GM18511 (cell line): ENCODE measurements around the gene MAPK10.
A peak's percentile ranks its signal among the peaks of the same experiment; 100 is the strongest.

Experiments
- ATAC-seq: cut with Tn5 transposase; IDR thresholded peaks from one replicate; pipeline ENCODE4 v1.9.1; 2021; ENCODE audit warnings: mild to moderate bottlenecking, moderate library complexity; ENCODE audit not compliant: unreplicated experiment

The MAPK10 gene

DNA sequence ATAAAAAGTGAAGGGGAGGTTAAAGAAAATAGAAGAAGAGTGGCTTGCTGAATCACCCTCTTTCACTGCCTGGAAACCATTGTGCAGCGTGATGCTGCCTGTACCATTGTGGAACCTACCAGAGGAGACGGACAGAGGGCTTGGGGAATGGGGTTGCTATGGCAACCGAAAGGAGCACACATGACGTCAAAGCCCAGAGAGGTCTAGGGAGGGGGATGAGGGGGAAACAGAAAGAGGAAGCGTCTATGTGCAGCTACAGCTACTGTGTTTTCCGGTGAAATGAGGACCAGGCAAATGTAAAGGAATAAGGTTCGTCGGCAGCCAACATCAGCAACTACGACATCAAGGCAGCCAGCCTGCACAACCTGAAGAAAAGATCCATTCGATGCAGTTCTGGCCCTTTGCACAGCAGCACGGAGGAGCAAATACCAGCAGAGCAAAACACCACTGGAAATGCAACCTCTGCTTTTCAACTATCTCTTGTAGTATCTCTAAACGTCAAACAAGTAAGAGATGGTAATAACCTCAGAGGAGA lies at the start of gene MAPK10:
Gene MAPK10, minus strand, starts transcription at position 110 of the 535 bp plus-strand sequence.
- ATAC-seq, result peak; percentile 98

DNA sequence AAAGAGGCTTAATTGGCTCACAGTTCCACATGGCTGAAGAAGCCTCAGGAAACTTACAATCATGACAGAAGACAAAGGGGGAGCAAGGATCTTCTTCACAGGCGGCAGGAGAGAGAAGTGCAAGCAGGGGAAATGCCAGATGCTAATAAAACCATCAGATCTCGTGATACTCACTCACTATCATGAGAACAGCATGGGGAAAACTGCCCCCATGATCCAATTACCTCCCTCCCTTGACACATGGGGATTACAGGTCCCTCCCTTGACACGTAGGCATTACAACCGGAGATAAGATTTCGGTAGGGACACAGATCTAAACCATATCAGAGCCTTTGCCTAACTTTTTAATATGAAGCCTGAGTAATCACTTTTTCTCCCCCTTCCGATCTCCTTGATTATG lies 43.7 kb upstream of the MAPK10 start:
- no peak for ATAC-seq

DNA sequence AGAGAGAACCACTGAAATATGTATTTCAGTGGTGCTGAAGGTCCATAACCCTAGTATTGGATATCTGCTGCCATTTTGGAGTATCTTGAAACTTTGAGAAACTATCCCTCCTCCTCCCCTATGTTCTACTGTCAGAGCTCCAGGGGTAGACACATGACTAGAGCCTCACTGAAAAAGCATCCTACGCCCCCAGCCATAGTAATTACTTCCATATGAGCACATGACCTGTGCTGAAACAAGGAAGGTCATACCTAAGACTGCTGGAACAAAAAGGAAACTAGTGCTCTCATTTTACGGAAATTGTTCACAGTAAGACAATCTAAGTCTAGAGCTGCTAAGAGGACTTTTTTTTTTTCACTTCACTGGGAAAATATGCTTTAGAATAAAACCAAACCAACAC lies 42.0 kb upstream of the MAPK10 start:
- ATAC-seq, result no peak

DNA sequence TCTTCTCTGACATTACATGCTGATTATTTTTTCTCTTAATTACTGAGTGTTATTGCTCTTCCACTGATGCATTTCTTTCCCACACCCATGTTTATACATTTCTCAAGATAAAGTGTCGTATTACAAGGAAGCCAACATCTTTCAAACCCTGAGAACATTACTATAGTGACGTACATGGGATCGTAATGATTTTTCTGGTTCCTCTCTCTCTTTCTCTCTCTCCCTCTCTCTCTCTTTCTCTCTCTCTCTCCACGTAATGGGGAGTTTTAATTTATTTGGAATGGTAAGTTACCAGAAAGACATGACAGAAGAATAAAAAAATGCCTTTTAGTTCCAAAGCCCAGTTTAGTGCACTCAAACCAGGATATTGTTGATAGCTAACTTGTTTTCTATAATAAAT lies 40.4 kb upstream of the MAPK10 start:
- no peak for ATAC-seq

DNA sequence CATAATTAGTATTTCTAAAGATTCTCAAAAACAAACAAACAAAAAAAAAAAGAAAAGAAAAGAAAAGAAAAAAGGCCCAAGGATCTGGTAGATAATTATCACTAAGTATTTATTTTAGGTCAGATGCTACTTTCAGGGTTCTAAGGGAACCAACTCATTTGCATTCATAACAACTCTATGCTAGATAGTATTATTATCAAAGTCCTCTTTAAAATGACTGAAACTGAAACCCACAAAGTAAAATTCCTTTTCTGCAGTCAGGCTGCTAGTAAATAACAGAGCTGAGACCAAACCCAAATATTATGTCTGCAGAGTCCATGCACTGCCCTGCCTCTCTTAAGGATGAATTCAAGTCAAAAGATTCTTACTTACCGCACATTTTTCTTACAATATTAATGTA lies 38.3 kb upstream of the MAPK10 start:
- peak; percentile 87 for ATAC-seq

DNA sequence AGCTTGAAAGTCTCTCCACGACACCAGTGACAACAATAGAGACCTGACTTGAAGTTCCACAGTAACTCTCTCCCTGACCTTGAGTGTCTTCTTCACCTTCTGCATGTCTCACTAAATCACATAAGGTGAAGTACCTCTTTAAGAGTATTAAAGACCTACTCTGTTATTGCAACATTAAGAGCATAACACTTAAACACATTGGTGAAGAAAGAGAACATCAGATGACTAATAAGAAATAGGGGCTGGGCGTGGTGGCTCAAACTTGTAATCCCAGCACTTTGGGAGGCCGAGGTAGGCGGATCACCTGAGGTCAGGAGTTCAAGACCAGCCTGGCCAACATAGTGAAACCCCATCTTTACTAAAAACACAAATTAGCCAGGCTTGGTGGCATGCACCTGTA lies 33.9 kb upstream of the MAPK10 start:
- ATAC-seq, result no peak

DNA sequence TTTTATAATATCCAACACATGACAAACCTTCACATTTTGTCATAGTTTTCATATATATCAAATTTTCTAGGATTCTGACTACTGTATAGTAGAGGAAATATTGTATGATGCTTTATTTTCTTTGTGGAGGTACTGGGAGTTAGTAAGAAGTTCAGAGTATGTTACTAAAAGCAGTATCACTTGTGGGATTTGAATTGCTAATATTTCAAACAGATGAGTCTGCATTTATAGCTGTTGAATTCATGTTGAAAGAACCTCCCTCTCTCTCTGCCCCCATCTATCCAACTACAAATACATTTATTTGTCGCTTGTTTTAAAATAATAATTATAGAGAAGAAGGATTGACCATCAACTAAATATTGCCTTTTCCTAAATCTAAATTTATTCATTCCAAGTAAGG lies 29.8 kb upstream of the MAPK10 start:
- no peak for ATAC-seq

DNA sequence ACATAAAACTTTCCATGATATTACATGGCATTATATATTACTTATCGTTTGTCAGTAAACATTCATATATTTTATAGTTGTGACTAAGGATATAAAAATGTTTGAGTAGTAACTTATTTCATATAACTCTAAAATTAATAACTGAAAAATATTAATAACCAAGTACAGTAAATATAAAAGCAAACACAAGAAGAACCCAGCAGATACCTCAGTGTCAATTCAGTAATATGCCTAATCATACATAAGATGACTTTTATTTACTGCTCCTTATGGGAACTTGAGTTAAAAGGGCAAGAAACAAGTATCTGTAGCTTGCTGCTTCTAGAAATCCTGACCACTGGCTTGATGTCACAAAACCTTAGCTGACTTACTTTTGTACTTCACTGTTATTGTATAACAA lies 28.4 kb upstream of the MAPK10 start:
- no peak for ATAC-seq

DNA sequence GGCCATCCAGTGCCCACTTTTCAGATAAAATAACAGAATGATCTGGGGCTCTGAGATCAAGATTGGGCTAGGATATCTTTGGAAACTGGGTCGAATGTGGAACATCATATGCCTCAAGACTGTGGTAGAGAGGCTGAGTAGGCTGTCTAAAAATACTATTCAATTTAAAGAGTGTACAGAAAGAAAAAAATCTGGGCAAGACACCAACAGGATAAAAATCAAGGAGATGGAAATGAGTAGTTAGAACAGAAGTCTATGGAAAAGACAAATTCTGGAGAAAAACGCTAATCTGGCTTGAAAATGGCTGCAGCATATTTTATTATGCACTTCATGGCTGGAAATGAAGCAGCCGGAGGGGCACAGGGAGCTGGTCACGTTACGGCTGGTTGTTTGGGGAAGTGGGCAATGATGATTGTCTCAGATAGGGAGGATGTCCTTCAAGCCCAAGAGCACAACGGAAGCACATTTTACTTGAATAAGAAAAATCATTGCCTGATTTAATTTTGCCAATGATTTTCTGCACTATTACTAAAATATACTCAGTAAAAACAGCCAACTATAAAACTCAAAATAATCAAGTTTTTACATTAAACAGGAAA lies 27.1 kb upstream of the MAPK10 start:
- no peak for ATAC-seq

DNA sequence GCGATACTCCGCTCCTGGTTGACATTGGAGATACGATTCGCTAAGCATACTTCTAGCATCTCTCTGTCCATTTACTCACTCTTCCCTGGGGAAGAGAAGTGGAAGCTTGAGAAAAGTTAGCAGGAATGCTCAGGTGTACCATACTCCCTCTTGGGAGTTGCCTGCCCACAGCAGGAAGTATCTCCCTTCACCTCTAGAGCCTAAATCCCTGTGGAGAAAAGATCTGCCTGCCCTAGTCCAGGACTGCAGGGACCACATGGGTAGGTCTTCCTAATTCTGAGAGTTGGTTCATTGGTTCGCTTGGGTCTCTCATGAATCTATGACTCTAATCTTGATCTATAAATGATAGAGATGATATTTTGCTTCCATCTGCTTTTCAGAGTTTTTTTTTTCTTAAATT lies 26.3 kb upstream of the MAPK10 start:
- ATAC-seq, result no peak

DNA sequence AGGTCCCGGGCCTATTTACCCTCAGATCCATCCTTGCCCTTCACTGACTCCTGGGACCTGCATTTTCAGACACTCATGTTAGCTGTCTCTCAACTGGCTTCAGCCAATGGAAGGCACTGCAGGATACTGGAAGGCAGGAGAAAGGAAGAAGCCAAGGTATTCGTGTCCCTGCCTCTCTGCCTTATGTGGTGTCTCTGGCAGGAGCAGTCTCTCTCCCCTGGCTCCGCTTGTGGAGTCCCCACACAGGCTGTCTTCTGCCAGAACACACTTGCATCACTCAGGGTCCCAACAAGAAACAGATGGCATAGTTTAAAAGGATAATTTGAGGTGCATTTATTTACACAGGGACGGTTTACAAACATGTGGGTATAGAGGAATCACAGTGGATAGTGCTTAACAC lies 21.6 kb upstream of the MAPK10 start:
- no peak for ATAC-seq

DNA sequence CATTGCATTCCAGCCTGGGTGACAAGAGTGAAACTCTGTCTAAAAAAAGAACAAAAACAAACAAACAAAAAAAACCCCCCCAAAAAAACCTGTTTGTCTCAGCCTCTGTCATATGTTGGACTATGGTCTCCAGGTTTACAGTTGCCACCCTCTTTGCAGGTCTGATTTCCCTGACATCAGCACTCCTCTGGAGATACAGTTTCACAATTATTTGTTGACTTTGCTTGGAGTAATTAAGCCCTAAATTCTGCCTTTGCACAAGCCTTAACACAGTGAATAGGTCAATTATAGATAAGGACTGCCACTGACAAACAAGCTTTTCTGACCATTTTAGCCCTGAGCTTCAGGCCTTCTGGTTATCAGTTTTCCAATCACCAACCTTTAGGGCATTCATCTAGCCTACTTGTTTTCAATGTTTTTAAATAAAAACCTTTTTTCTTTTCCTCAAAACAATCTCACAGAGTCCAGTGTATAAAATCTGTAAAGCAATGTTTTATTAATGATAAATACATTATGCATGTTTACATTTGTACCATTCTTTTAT lies 20.4 kb upstream of the MAPK10 start:
- ATAC-seq, result no peak

DNA sequence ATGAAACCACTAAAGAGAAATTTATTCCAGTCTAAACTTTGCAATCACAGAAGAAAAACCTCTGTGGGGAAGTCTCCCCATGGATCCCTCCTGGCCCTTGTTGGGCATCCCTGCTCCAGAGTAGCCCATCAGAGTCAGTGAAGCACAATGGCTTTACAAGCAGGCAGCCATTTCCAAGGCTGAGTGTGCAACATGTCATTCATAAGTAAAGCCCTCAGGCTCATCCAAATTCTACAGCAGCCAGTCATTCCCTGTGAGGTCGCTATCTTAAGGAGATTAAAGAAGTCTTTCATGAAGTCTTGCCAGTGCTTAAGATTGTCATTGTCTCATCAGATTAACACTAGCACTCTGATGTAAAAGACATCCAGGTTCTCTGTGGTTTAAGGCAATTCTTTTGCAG lies 17.0 kb upstream of the MAPK10 start:
- no peak for ATAC-seq

DNA sequence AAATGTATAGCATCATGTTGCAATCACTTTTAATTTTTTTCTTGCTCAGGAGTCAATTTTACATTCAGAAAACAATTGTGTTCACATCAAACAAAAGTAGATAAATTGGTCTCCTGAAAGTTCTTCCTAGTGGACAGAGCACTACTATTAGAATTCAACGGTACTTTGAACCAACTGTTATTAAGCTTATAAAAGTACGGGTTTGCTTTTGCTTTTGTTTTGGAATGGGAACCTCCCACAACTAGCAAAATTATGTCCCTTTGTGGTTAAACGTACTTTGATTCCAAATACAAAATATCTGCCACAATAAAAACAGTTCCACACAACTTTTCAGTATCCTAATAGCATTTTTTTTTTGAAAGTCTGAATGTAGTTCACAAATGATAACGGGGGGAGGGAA lies 8.6 kb upstream of the MAPK10 start:
- no peak for ATAC-seq

DNA sequence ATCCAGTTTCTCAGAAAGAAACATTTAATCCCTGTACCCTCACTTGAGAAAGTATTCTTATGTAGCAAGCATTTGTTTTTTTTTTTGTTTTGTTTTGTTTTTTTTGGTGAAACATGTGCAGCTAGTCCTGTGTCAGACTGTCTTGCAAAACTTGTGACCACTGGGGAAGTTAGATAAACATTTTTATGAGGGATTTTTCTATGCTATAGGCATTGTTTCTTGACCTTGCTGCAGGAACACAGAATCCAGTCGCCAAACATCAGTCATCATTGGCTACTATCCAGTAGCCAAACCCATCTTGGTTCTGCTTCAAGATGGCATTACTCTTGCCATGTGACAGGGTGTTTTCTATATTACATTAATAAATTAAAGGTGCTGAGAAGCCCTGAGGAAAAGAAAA lies 7.7 kb upstream of the MAPK10 start:
- no peak for ATAC-seq

DNA sequence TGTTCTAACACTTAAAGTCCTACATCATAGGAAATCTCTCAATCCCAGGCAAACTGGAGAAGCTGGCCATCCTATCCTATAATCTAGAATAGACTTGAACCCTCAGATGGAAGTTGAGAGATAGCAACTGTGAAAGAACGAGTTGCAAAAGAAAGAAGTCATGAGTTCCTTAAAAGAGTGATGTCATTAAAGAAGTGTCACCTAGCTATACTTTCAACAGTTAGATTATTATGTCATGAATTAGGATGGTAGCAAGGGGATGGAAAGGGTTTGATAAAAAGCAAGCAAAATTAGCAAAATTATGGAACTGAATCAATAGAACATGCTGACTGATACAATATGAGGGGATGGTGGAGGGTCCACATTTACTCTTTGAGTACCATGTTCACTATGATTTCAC lies 7.1 kb upstream of the MAPK10 start:
- no peak for ATAC-seq

DNA sequence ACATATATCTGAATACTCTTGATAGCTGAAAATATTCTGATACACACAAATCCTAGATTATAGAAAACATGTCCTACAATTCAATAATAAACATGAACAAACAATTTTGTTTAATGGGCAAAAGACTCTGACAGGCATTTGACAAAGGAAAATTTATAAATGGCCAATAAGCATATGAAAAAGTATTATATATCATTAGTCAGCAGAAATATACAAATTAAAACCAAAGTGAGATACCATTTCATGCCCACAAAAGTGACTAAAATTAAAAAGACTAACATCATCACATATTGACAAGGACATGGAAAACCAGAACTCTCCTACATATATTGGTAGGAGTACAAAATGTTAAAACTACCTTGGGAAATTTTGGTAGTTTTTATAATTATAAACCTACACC lies 2.7 kb upstream of the MAPK10 start:
- ATAC-seq, result no peak

DNA sequence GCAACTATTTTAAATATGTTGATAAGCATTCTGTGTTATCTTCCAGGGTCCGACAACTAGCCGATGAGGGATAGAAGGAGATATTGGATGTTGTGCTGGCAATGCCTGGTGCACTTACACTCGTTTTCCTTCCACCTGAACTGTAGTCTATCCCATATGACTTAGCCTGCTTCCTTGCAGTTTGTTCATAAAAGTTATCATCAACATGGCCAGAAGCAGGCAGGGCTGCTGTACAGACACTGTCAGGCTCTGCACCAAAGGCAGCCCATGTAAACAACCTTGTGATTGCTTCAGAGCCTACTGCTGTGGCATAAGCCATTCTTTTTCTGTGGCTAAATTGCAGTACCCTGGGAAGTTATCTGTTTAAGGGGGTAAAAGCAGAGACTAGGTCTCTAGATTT lies 1.6 kb downstream of the MAPK10 start:
- no peak for ATAC-seq

DNA sequence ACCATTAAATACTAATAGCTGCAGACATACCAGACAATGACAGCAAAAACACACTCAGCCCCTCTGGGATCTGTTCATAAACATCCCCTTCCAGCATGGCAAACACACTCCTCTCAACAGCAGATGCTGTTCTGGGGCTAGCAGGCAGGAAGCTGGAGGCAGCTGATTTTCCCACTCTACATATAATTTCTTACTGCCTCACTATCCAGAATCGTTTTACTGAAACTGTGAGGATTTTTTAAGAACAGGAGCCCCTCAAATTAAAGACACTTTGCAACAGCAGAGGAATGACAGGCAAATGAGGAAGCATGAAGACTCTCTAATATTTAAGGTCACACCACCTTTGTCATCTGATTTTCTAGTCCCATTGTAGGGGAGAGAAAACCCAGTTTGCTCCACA lies 2.2 kb downstream of the MAPK10 start:
- ATAC-seq, result no peak

DNA sequence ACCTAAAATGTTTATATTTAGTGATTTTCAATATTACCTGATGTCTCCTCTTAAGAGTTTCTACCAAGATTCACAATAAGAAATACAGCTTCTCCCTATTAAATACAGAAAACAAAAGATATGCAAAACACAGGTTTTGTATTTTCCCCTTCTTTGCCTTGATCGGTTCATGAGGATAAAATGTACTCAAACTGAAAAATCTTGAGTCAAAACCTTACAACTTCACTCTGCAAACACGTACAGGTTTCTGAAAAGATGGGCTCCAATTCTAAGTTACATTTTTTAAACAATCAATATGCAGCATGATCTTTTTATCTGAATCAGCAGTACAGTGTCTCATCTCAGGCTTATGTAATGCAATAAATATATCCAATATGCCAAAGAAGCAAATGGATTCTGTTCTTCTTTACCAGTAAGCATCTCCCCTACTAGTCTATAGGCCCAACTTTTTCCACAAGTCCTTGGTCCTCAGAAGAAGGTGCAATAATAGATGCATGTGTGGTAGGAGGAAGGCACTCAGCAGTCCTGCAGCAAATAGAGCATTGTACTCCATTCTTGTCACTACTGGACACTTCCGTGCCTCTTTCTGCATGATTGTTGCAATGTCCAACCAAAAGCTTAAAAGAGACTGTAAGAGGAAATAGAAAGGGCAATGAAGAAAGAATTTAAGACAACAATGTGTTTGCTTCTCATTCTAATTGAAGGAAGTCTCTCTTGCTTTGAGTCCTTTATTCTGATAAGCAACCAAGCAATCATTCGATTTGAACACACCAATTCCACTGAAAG lies 3.2 kb downstream of the MAPK10 start:
- ATAC-seq, result no peak

DNA sequence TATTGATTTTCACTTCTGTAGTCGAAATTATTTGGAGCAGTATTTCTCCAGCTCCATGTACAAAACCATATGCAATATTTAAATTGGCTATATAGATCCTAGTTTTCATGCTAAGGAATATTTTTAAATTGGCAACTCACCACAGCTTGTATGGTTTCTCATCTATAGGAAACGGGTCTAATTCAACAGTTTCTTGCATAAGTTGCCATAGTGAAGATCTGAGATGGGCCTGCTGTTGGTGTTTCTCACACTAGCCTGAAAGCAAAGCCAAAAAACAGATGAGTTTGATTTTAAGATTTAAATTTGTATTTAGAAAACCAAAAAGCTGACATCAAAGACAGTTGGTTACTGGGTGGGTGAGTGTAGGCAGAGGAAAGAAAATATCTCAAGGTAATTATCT lies 5.5 kb downstream of the MAPK10 start:
- no peak for ATAC-seq

DNA sequence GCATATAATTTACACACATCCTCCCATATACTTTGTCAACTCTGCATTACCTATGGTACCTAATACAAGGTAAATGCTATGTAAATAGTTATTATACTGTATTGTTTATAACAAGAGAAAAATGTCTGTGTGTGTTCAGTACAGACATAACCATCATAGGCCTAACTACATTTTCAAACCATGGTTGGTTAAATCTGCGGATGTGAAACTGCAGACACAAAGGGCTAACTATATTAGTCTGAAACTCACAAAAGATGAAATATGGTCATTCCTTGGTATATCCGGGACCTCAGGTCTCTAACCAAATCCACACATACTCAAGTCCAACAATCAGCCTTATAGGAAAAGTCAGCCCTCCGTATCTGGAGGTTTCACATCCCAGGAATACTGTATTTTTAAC lies 13.5 kb downstream of the MAPK10 start:
- ATAC-seq, result no peak
